HCT116 (cell line): ENCODE data around the gene IL17RE. TPM values are rescaled to one million over a fixed set of nuclear protein-coding genes. Genes with fewer than 3 reads are reported as not detected.

Source experiments
- ATAC-seq: fragments of 200-7000 bp; cut with Tn5 transposase; 2 replicates; pipeline ENCODE4 v1.9.1; 2020; ENCODE audit warnings: mild to moderate bottlenecking, moderate library complexity
- BruUV-seq: library from RNA; stranded (reverse); fragments of 400-500 nt; replicated peaks from 2 replicates; lab custom pipeline; 2021; lab: Mats Ljungman, UMichigan
- CTCF ChIA-PET: fragments of 300-600 bp; sonication (Branson Sonifier 250); formaldehyde crosslinking; loops from one replicate; lab custom pipeline; 2021; ENCODE audit warnings: antibody characterized with exemption; lab: Charles Lee
- POLR2A ChIA-PET: fragments of 300-600, 350-600 bp; sonication (Branson Sonifier 250); formaldehyde crosslinking; loops from one replicate; lab custom pipeline; 2021; ENCODE audit warnings: antibody characterized with exemption; lab: Charles Lee
- RAD21 ChIA-PET, 2 experiments: fragments of 300-600 bp; sonication (Branson Sonifier 250); formaldehyde crosslinking; loops; one replicate each; lab custom pipeline; 2023; ENCODE audit warnings: low total read pairs in 2 of 2; ENCODE audit not compliant: uncharacterized antibody in 2 of 2, unreplicated experiment in 2 of 2, low non-redundant PET in 1 of 2; lab: Charles Lee
- DNase-seq: peaks from one replicate; pipeline ENCODE4 v3.0.0-alpha.2; 2010; ENCODE audit warnings: low read depth, low spot score
- H2AFZ ChIP-seq: fragments of 200-600 bp; shearing (Covaris generic), sonication (generic); 2 replicates; pipeline ENCODE4 v1.6.1; 2017; ENCODE audit warnings: low read depth, mixed run types, mixed read lengths, antibody characterized with exemption, low read length; ENCODE audit not compliant: poor library complexity, severe bottlenecking
- H3K27ac ChIP-seq: 2 replicates; pipeline ENCODE4 v1.5.1; 2012; ENCODE audit warnings: low read depth, low read length
- H3K27me3 ChIP-seq: fragments of 200-600 bp; sonication (generic); 2 replicates; pipeline ENCODE4 v1.6.1; 2016; ENCODE audit warnings: mixed run types, low read length, mixed read lengths; ENCODE audit not compliant: insufficient read depth
- H3K36me3 ChIP-seq, 2 experiments: fragments of 200-500 bp in 1 of 2; fragments of 200-600 bp in 1 of 2; sonication (Bioruptor generic) in 1 of 2; sonication (generic) in 1 of 2; 2 replicates each; pipeline versions ENCODE4 v1.5.1 to v1.6.1; 2014 to 2016; ENCODE audit warnings: low read length in 2 of 2, inconsistent platforms in 1 of 2, mixed read lengths in 1 of 2, mixed run types in 1 of 2; ENCODE audit not compliant: insufficient read depth in 2 of 2, control insufficient read depth in 1 of 2
- H3K4me1 ChIP-seq, 2 experiments: fragments of 200-600 bp in 1 of 2; sonication (generic) in 1 of 2; 2 replicates each; pipeline versions ENCODE4 v1.5.1 to v1.6.1; 2012 to 2017; ENCODE audit warnings: low read length in 2 of 2, inconsistent platforms in 1 of 2, mild to moderate bottlenecking in 1 of 2, mixed read lengths in 1 of 2, mixed run types in 1 of 2, moderate library complexity in 1 of 2; ENCODE audit not compliant: insufficient read depth in 2 of 2, control insufficient read depth in 1 of 2
- H3K4me2 ChIP-seq: fragments of 200-600 bp; sonication (generic); 2 replicates; pipeline ENCODE4 v1.6.1; 2017; ENCODE audit warnings: mixed run types, low read length, mixed read lengths
- H3K4me3 ChIP-seq, 2 experiments: fragments of 200-600 bp in 1 of 2; sonication (generic) in 1 of 2; replicated peaks in 1 of 2; 2 replicates each; pipeline ENCODE4 v1.5.1; 2011 to 2016; ENCODE audit warnings: low read length in 2 of 2, control low read depth in 1 of 2, low read depth in 1 of 2, mild to moderate bottlenecking in 1 of 2, mixed read lengths in 1 of 2, mixed run types in 1 of 2
- H3K79me2 ChIP-seq: fragments of 200-600 bp; sonication (generic); 2 replicates; pipeline ENCODE4 v1.6.1; 2017; ENCODE audit warnings: mild to moderate bottlenecking, mixed run types, low read length, moderate library complexity, mixed read lengths; ENCODE audit not compliant: insufficient read depth
- H3K9ac ChIP-seq: fragments of 200-600 bp; sonication (generic); 2 replicates; pipeline ENCODE4 v1.6.1; 2016; ENCODE audit warnings: low read length, mixed read lengths
- H3K9me2 ChIP-seq: fragments of 200-600 bp; sonication (generic), shearing (Covaris generic); 2 replicates; pipeline ENCODE4 v1.6.1; 2017; ENCODE audit warnings: mixed run types, mild to moderate bottlenecking, moderate library complexity; ENCODE audit not compliant: insufficient read depth
- H3K9me3 ChIP-seq, 2 experiments: fragments of 200-500 bp in 1 of 2; fragments of 200-600 bp in 1 of 2; sonication (Bioruptor generic) in 1 of 2; sonication (generic) in 1 of 2; 2 replicates each; pipeline ENCODE4 v1.6.1; 2014 to 2017; ENCODE audit warnings: low read length in 2 of 2, mixed read lengths in 2 of 2, inconsistent platforms in 1 of 2, low read depth in 1 of 2, mild to moderate bottlenecking in 1 of 2, mixed run types in 1 of 2, moderate library complexity in 1 of 2; ENCODE audit not compliant: control insufficient read depth in 1 of 2, insufficient read depth in 1 of 2
- H4K20me1 ChIP-seq: fragments of 200-600 bp; sonication (generic), shearing (Covaris generic); 2 replicates; pipeline ENCODE4 v1.6.1; 2017; ENCODE audit warnings: mixed run types, mild to moderate bottlenecking, moderate library complexity; ENCODE audit not compliant: insufficient read depth
- CBX3 ChIP-seq: IDR thresholded peaks from 2 replicates; pipeline ENCODE4 v1.6.1; 2012; ENCODE audit warnings: low read depth
- CEBPB ChIP-seq: IDR thresholded peaks from 2 replicates; pipeline ENCODE4 v1.6.1; 2012; ENCODE audit warnings: low read depth
- EGR1 ChIP-seq: IDR thresholded peaks from 2 replicates; pipeline ENCODE4 v1.6.1; 2012; ENCODE audit warnings: low read depth
- ELF1 ChIP-seq: IDR thresholded peaks from 2 replicates; pipeline ENCODE4 v1.6.1; 2012; ENCODE audit warnings: low read depth, borderline replicate concordance
- EZH2phosphoT487 ChIP-seq: fragments of 200-600 bp; IDR thresholded peaks from 2 replicates; pipeline ENCODE4 v1.6.1; 2018; ENCODE audit warnings: antibody characterized with exemption, borderline replicate concordance
- FOSL1 ChIP-seq: IDR thresholded peaks from 2 replicates; pipeline ENCODE4 v1.6.1; 2012; ENCODE audit warnings: low read depth
- JUND ChIP-seq: IDR thresholded peaks from 2 replicates; pipeline ENCODE4 v1.6.1; 2012
- POLR2A ChIP-seq: IDR thresholded peaks from 2 replicates; pipeline ENCODE4 v1.7.0; 2011; ENCODE audit warnings: borderline replicate concordance; ENCODE audit not compliant: insufficient read depth, insufficient read length; ENCODE audit errors: extremely low read depth
- POLR2AphosphoS5 ChIP-seq: IDR thresholded peaks from 2 replicates; pipeline ENCODE4 v1.6.1; 2011; ENCODE audit warnings: mild to moderate bottlenecking, low read depth, low read length, moderate library complexity
- REST ChIP-seq: IDR thresholded peaks from 2 replicates; pipeline ENCODE4 v1.6.1; 2012; ENCODE audit warnings: low read depth
- SIN3A ChIP-seq: IDR thresholded peaks from 2 replicates; pipeline ENCODE4 v1.6.1; 2012; ENCODE audit warnings: low read depth
- SP1 ChIP-seq: IDR thresholded peaks from 2 replicates; pipeline ENCODE4 v1.6.1; 2012; ENCODE audit warnings: low read depth
- SRF ChIP-seq: IDR thresholded peaks from 2 replicates; pipeline ENCODE4 v1.6.1; 2012; ENCODE audit warnings: low read depth
- TCF7L2 ChIP-seq: IDR thresholded peaks from 2 replicates; pipeline ENCODE4 v1.7.0; 2011; ENCODE audit warnings: borderline replicate concordance, inconsistent platforms; ENCODE audit not compliant: insufficient read depth, insufficient read length; ENCODE audit errors: extremely low read depth
- intact Hi-C: fragments of 100-400 bp; cut with micrococcal nuclease; formaldehyde crosslinking; loops from 2 replicates; pipeline ENCODE4 v1.10.0; 2022
- total RNA-seq: library from RNA; stranded (reverse); gene quantifications from one replicate; pipeline ENCODE4 v1.2.1, GENCODE V29; 2021; ENCODE audit not compliant: unreplicated experiment
- TF ChIP-seq, protein P1 (sequence below): IDR thresholded peaks from 2 replicates; pipeline ENCODE4 v1.6.1; 2012
- TF ChIP-seq, protein P2 (sequence below): IDR thresholded peaks from 2 replicates; pipeline ENCODE4 v1.6.1; 2011; ENCODE audit warnings: mild to moderate bottlenecking, low read length, moderate library complexity; ENCODE audit not compliant: insufficient replicate concordance; ENCODE audit errors: extremely low read depth

Gene IL17RE
- total RNA-seq, 1 experiment from 2014 or later, result 14.3 TPM

DNA sequence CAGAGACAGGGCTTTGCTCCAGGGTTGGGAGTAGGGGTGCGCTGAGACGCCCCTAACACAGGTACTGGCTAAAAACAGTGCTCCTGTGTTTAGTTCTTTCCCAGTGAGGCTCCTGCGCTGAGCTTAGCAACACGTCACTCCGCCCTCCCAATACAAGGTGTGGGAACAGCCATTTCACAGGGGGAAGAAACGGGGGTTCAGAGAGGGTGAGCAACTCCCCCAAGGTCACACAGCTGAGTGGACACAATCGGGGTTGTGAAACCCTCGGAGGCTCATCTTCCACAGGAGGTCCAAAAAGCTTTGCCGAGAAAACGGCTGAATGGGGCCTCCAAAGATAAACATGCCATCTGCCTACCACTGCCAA, 48.9 kb downstream of the IL17RE start:
- Histone ChIP-seq H2AFZ (no peak overlapping the region), H3K79me2 (peaks cover 6% of the 10 kb centered on the region; the same call in 1 of the 2 replicates)

More for the DNA sequence above, 48.9 kb downstream of the IL17RE start:
- Histone ChIP-seq H3K27ac (no peak overlapping the region), H3K4me1 (peaks cover 17 to 33% of the 10 kb centered on the region in 2 experiments), H3K4me2 (no peak overlapping the region), H3K9me2 (no peaks in the 10 kb centered on the region), H3K27me3 (no peaks in the 10 kb centered on the region), H3K9me3 (no peaks in the 10 kb centered on the region), H4K20me1 (no peaks in the 10 kb centered on the region), H3K9ac (no peak overlapping the region), H3K4me3 (no peak overlapping the region), H3K36me3 (peaks cover 0 to 6% of the 10 kb centered on the region in 2 experiments; a peak in 1 of 4 replicates)
- ChIA-PET CTCF (no interaction called here), POLR2A (no interaction called here), RAD21 (no interaction called here)
- ATAC-seq (no peak), DNase-seq (no peak)
- no TSS peak for BruUV-seq
- intact Hi-C loops, result no loop called here
- TF ChIP-seq POLR2A, result no peak
- TF ChIP-seq JUND, result no peak
- TF ChIP-seq SP1, result no peak
- no peak for TF ChIP-seq EGR1
- TF ChIP-seq, protein P1, sequence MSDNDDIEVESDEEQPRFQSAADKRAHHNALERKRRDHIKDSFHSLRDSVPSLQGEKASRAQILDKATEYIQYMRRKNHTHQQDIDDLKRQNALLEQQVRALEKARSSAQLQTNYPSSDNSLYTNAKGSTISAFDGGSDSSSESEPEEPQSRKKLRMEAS, result no peak
- TF ChIP-seq CBX3, result no peak
- TF ChIP-seq SIN3A, result no peak
- no peak for TF ChIP-seq ELF1
- TF ChIP-seq FOSL1, result no peak
- TF ChIP-seq EZH2phosphoT487, result no peak
- TF ChIP-seq TCF7L2, result no peak
- no peak for TF ChIP-seq POLR2AphosphoS5
- TF ChIP-seq, protein P2, sequence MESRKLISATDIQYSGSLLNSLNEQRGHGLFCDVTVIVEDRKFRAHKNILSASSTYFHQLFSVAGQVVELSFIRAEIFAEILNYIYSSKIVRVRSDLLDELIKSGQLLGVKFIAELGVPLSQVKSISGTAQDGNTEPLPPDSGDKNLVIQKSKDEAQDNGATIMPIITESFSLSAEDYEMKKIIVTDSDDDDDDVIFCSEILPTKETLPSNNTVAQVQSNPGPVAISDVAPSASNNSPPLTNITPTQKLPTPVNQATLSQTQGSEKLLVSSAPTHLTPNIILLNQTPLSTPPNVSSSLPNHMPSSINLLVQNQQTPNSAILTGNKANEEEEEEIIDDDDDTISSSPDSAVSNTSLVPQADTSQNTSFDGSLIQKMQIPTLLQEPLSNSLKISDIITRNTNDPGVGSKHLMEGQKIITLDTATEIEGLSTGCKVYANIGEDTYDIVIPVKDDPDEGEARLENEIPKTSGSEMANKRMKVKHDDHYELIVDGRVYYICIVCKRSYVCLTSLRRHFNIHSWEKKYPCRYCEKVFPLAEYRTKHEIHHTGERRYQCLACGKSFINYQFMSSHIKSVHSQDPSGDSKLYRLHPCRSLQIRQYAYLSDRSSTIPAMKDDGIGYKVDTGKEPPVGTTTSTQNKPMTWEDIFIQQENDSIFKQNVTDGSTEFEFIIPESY, result no peak
- TF ChIP-seq CEBPB, result no peak
- TF ChIP-seq SRF, result no peak
- no peak for TF ChIP-seq REST
